ENCODE data around the gene MAF. TPM values are rescaled to one million over a fixed set of nuclear protein-coding genes. Genes with fewer than 3 reads are reported as not detected.

The MAF gene
- total and polyA plus RNA-seq, 2 of the 13 experiments (the other 11 are each of a cell fraction or from before 2014, with no cell fraction given): 0.07 to 0.31 TPM

- TF ChIP-seq, protein P1, sequence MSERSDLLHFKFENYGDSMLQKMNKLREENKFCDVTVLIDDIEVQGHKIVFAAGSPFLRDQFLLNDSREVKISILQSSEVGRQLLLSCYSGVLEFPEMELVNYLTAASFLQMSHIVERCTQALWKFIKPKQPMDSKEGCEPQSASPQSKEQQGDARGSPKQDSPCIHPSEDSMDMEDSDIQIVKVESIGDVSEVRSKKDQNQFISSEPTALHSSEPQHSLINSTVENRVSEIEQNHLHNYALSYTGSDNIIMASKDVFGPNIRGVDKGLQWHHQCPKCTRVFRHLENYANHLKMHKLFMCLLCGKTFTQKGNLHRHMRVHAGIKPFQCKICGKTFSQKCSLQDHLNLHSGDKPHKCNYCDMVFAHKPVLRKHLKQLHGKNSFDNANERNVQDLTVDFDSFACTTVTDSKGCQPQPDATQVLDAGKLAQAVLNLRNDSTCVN (CRISPR knock-in tag; IDR thresholded peaks at IDR 0.05; ENCODE audit: borderline replicate concordance): no peak
- TF ChIP-seq, protein P2, sequence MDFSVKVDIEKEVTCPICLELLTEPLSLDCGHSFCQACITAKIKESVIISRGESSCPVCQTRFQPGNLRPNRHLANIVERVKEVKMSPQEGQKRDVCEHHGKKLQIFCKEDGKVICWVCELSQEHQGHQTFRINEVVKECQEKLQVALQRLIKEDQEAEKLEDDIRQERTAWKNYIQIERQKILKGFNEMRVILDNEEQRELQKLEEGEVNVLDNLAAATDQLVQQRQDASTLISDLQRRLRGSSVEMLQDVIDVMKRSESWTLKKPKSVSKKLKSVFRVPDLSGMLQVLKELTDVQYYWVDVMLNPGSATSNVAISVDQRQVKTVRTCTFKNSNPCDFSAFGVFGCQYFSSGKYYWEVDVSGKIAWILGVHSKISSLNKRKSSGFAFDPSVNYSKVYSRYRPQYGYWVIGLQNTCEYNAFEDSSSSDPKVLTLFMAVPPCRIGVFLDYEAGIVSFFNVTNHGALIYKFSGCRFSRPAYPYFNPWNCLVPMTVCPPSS (IDR thresholded peaks at IDR 0.05): 0 out of 2 replicates have a peak, but pooled peaks have one; percentile 57
- TF ChIP-seq ISX (CRISPR knock-in tag; conservative IDR thresholded peaks at IDR 0.05) (no peak), RNF2 (conservative IDR thresholded peaks at IDR 0.05; ENCODE audit: low read depth) (no peak), ZFP37 (CRISPR knock-in tag; IDR thresholded peaks at IDR 0.05; ENCODE audit: borderline replicate concordance) (no peak)
Observed at GRCh38 chr16:79547085-79547484, 53.5 kb downstream of the MAF start (continued).
